ENCODE results near the gene LAPTM5.
"Not testable (repeated sequence)": the region's sequence is repeated elsewhere in the genome, so short reads cannot be mapped to it uniquely, and the experiment has no call there.

The LAPTM5 gene, protein sequence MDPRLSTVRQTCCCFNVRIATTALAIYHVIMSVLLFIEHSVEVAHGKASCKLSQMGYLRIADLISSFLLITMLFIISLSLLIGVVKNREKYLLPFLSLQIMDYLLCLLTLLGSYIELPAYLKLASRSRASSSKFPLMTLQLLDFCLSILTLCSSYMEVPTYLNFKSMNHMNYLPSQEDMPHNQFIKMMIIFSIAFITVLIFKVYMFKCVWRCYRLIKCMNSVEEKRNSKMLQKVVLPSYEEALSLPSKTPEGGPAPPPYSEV

DNA sequence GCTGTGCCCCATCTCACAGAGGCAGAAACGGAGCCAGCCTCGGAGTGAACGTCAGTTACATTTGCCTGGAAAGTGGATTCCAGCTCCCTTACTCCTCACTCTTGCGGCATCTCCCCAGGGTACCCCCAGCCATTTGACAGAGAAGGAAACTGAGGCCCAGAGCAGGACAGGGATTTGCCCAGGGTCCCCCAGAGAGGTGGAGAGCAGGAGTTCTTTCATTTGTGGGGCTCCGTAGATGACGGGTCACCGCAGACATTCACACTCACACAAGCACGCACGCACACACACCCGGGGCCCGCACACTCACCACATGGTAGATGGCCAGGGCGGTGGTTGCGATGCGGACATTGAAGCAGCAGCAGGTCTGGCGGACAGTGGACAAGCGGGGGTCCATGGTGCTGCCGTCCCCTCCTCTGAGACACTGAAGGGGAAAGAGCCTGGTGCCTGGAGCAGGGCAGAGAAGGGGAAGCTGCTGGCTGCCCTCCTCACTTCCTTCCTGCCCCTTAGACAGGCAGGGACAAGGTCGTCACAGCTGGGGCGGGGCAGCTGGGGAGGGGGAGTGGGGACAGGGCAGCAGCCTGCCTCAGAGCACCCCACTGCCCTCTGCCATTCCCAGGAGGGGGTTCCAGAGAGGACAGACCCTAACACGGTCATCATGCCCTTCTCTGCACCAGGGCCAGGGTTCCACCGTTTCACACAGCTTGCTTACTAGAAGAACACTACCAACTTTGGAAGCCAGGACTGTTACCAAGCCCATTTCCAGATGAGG is at the start of gene LAPTM5:
Gene LAPTM5 (minus strand): TSS at position 423 of the 769 bp plus-strand sequence. CDS start 29 bp downstream, at position 394.
- DNase-seq = no peak

DNA sequence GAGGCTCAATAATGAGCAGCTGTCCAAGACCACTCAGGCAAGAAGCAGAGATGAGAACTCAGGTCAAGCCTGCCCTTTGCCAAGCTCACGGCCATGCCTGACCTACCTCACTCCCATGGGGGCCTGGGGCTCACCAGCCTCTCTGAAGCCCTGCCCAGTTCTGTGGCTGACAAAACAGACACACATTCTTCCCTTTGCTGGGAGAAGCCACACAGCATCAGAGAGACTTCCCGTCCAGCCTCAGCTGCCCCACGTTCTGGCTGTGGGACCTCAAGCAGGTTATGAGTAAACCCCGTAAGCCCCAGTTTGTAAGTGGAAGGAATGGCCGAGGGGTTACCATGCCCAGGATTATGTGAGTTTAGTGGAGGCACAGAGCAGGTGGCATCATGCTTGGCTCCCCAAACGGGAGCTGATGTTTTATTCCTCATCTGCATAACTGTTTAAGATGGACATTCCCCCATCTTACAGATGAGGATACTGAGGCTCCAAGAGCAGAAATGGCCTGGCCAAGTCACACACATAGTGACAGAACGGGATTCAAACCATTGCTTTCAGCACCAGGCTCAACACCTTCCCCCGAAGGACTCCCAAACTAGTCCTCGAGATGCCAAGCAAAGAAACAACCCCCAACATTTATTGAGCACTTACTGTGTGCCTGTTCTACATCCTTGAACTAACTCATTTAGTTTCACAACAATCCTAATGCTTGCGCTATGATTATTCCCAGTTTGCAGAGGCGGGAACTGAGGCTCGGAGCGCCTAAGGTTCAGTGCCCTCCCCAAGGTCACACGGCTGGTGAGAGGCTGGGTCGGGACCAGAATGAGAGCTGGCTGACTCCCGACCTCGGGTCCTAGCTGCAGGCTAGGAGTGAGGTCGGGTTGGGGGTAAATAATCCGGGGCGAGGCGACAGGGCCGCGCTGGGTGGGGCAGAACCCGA is 49.1 kb upstream of the LAPTM5 start:
- DNase-seq = no peak

DNA sequence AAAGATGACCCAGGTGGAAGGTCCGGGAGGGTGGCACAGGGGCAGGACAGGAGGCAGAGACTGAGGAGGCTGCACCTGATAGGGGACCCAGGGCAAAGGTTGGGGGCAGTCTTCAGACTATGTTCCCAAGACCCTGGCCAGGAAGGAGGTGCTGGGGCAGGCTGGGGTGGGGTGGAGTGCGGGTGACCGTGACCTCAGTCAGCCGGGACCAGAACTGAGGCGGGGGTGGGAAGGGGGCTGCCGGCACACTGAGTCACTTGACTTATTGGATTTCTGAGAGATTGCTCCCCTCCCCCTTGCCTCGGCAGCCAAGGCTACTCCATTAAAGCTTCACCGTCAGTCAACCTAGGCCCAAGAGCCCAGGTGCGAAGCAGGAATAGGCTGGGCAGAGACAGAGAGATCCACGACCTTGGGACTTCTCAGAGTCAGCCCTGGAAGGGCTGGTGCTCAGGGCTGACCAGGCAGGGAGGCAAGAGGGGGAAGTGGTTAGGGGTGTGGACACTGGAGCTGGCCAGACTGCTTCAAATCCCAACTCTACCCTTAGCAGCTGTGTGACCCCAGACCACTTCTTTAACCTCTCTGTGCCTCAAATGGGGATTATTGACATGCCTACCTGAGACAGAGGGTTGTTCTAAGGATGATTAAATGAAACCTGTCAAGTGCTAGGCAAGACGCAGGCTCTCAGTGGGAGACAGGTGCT is 47.9 kb upstream of the LAPTM5 start:
- no peak for DNase-seq

DNA sequence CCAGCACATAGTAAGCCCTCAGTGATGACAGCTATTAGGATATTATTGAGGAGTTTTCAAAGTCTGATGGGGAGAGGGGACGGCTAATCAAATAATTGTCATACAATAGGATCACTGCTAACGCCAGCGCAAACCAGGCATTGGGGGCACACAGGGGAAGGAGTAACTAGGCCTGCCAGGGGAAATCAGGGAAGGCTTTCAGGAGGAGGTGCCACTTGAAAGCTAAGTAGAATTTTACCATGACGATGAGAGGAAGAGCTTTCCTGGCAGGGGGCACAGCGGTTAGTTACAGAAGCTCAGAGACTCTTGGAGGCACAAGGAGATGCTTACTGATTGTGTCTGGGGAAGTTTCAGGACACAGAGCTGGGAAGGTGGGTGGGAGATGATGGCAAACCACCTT is 47.2 kb upstream of the LAPTM5 start:
- no peak for DNase-seq

DNA sequence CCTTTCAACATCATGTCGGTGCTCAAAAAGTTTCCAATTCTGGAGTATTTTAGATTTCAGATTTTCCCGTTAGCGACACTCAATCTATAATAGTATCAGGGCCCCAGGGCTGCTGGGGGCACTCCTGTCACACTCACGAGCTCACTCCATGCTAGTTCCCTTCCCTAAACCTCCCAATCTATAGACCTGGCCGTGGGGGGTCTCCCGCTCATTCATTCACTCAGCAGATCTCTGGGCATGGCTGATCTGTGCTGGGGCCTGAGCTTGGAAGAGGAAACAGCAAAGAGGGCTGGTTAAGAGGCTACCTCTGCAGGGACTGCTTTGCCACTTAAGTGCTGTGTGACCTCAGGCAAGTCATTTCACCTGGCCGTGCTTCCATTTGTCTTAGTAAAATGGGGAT is 46.8 kb upstream of the LAPTM5 start:
- DNase-seq = no peak

DNA sequence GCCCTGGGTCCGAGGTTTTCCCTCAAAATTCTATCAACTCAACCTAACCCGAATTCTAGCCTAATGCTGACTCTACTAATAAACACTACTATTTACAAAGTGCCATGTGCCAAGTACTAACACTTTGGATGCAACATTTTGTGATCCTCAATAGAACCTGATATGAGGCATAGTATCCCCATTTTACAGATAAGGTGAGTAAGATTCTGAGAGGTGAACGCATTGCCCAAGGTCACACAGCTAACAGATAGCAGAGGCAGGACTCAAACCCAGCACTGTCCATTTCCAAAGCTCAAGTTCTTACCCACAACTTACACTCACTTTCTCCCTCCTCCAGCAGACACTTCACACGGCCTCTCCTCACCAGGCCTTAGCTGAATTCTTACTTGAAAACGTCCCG is 46.0 kb upstream of the LAPTM5 start:
- no peak for DNase-seq

DNA sequence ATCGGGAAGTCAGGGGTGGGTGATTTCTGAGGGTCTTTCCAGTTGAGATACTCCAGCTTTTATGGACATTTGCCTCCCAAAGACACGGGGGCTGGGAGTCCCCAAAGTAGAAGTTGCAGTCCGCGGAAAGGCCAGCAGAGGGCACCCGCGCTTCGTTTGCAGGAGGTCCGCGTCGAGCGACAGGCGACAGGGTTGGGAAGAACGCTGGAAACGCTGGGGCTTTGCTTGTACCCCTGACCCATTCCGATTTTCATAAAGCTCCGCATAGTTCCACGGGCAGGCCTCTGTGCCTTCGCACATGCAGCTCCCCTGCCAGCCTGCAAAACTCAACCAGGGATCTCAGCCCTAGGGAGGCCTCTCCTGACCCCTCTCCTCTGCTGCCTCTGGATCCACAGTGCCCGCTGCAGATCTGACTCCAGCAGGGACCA is 44.2 kb upstream of the LAPTM5 start:
- peak; percentile 66 for DNase-seq

DNA sequence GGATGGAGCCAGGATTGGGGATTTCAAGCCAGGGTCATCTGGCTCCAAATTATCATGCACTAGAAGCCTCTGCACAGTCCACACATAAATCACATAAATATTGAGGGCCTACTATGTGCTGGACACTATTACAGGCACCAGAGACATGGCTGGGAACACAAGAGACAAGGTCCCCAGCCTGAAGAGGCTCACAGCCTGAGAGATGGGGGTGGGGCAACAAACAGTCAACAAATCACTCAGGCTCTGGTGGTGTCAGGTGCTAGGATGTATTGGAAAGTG is 41.6 kb upstream of the LAPTM5 start:
- DNase-seq = no peak

DNA sequence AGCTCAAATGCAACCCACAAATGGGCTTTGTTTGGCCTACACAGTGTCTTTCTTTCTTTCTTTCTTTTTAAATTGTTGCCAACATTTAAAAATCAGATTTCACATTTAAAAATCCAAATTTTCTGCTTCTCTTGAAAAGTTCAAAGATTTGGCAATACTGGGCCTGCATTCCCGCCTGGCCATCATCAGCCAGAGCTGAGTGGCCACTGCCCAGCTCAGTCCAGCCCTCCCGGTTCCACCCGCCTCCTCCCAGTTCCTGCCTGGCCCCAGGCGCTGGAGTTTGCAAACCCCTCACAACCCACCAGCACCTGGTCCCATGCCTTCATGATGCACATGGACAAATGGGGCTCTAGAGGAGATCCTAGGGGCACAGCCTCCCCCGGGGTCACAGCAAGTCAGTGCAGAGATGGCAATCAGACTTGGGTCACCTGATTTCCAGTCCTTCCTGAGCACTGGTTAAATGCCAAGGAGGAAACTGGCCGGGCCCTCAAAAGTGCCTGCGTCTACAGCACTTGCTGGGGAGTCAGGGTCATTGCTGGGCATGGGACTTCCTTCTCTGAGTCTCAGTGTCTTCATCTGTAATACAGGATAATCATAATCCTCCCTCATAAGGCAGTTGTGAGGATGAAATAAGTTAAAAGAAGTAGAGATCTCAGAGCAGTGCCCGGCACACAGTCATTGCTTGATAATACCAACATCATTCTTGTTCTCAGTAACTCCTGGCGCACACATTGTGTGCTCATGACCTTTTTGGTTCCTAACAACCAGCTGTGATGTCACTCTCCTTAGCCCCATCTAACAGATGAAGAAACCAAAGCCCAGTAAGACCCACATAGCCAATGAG is 41.0 kb upstream of the LAPTM5 start:
- no peak for DNase-seq

DNA sequence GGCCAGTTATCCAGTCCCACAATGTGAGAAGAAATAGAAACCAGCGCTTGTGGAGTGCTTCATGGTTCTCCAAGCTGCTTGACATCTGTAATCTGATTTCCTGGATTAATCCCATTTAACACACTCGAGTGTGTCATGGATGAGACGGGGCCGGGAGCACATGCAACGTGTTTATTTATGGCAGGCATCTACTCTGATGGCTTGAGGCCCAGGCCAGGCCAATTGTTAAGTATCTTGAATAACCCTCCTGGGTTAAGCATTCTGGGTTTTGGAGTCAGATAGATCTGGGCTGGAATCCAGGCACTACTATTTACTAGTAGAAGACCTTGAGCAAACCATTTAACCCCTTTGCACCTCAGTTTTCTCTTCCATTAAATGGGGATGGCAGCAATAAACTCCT is 37.5 kb upstream of the LAPTM5 start:
- no peak for DNase-seq

DNA sequence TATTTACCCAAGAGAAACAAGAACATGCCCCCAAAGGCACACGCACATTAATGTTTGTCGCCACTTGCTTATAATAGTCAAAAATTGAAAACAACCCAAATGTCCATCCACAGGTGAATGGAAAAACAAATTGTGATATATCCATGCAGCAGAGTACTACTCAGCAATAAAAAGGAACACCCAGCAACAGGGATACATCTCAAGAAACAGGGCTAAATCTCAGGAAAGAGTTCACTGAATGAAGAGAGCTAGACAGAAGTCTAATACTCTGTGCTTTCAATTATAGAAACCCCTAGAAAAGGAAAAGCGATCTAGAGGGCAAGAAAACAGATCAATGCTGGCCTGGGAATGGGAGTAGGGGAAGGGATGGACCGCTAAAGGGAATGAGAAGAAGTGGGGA is 36.7 kb upstream of the LAPTM5 start:
- no peak for DNase-seq

DNA sequence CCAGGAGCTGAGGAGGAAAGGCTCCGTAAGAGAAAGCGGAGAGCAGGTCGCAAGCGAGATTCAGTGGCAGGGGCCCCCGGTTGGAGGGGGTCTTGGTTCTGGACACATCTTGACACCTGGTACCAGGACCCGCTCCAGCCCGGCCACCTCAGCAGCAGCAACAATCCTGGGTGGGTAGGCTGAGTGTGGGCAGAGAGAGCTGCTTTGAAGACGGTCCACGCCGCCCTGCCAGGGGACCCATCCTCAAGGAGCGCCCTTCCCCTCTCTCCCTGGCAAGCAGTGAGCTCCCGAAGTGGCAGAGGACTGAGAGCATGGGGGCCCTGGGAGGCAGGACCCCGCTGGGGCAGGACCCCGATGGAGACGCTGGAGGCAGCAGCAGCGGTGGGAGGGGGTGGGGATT is 35.6 kb upstream of the LAPTM5 start:
- no peak for DNase-seq

DNA sequence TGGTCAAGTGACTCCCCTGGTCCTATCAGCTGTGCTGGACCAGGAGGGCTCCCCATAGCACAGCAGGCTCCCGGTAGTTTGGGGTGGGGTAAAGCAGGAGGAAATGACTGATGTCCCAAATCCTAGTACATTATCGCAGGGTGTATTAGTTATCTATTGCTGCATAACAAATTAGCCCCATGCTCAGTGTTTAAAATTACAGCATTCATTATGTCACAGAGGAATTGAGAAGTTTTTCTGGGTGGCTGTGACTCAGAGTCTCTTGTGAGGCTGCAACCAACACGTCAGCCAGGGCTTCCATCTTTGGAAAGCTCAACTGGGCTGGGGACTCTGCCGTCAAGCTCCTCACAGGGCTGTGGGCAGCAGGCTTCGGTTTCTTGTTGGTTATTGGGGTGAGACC is 34.3 kb upstream of the LAPTM5 start:
- DNase-seq = no peak

DNA sequence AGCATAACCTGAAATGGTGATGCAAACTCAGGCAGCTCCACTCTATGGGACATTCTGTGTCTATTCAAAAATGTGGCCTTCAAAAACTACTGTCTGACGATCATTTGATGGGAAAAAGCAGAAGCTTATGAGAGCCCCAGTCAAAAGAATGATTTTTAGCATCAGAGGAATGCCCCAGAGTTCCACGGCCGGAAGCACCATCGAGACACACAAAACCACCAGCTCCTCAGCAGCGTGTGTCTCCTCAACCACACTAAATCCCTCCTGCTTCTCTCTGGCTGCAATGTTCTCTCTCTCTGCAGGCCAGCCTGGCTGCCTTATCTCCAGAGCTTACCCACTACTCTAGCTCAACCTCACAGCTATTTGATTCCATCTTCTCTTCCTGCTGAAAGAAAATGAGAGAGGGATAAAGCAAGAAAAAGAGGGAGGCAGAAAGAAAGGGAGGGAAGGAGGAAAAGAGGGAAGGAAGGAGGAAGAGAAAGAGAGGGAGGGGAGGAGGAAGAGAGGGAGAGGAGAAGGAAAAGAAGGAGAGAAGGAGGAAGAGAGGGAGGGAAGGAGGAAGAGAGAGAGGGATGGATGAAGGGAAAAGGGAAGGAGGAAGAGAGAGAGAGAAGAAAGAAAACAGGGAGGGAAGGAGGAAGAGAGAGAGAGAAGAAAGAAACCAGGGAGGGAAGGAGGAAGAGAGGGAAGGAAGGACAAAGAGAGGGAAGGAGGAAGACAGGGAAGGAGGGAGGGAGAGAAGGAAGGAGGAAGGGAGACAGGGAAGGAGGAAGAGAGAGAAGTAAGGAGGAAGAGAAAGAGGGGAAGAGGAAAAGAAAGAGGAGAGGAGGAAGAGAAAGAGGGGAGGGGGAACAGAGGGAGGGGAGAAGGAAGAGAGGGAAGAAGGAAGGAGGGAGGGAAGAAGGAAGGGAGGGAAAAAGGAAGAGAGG is 33.5 kb upstream of the LAPTM5 start:
- DNase-seq = no peak

DNA sequence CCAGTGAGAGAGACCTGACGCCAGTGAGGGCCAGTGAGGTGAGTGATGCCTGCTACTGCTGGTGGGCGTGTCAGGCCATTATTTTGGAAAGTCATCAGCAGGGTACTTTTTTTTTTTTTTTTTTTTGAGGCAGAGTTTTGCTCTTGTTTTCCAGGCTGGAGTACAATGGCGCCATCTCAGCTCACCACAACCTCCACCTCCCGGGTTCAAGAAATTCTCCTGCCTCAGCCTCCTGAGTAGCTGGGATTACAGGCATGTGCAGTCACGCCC is 32.6 kb upstream of the LAPTM5 start:
- not testable (repeated sequence) for DNase-seq

DNA sequence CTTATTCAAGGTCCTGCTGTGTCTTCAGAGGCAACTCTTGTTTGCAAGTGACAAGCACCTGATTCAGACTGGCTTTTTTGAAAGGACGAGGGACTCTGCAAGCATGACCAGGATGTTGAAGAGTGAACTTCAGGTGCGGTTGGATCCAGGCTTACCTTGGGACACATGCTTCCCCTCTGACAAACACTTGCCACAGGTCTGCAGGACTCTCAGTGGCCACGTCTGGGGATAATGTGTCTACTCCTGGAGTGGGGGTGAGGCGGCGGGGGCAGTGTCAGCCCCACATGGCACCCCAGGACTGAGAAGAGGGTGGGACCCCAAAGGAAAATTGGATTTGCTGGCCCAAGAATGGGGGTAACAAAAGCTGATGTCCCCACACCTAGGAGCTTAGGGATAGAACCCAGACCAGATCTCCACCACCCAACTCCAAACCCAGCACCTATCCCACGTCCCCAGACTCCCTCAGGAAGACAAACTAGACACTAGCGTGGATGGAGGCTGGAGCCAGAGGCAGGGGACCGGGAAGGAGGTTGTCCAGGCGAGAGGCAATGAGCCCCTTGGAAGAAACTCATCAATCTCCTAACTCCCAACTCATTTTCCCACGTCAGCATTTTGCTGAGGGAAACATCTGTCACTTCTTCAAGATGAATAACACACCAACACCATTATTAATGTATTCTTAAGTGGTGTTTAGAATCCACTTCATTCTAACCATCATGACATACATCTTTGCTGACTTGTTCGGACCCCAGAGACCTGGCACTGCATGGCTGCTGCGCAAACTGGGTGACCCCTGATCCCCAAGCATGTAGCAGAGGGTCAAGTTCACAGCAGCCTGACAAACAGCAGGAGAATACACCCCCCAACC is 32.0 kb upstream of the LAPTM5 start:
- DNase-seq = no peak

DNA sequence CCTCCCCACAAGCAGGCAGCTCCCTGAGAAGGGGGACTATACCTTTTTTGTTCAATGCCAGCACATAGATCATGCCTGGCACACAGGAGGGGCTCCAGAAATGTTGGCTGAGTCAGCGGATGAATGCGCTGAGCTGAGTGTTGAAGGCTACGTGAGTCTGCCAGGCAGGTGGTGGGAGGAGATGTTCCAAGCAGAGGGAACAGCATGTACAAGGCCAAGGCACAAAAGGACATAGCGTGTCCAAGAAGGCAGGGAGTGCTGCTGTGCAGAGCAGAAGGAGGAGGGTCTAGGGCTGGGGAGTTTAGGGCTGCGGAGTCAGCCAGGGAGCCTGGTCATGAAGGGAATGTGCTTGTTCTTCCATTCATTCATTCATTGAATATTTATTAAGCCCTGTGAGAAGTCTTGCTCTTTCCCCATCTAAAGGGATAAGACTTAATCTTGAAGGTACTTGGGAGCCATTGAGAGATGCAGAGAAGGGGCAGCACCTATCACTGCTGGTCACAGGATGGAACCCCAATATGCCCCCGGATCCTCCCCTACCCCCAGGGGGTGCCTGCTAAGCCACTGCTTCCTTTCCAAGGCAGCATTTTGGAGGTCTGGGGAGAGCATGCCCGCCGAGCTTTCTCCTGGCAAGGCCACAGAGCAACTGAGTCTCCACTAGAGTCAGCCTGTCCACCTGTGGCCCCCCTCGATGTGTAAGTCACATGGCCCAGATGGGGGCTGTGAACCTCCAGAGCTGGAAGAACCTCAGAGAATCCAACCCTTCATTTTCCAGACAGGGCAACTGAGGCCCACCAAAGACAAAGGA is 31.2 kb upstream of the LAPTM5 start:
- DNase-seq = no peak

DNA sequence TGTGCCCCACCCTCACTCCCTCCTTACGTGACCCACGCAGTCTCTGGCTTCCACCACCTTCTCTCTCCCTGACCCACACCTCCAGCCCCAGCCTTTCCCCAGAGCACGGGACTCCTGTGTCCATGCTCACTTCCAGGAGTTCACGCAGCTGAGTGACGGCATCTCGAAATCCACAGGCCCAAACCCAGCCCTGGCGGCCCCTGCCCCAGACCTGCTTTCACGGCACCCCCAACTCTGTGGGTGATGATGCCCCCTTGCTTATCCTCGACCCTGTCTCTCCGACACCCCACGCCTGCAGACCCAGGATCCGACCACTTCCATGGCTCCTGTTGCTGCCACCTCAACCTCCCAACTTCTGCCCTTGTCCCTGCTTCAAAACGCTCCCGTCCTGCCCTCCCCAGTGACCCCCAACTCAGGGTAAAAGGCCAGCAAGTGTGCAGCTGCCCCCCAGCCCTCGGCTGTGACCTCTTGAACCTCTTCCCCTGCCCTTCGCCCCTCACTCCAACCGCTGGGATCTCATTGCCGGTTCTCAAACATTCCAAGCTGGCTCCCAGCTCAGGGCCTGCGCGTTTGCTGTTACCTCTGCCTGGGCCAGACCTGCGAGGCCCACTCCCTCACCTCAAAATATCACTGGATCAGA is 30.4 kb upstream of the LAPTM5 start:
- no peak for DNase-seq

DNA sequence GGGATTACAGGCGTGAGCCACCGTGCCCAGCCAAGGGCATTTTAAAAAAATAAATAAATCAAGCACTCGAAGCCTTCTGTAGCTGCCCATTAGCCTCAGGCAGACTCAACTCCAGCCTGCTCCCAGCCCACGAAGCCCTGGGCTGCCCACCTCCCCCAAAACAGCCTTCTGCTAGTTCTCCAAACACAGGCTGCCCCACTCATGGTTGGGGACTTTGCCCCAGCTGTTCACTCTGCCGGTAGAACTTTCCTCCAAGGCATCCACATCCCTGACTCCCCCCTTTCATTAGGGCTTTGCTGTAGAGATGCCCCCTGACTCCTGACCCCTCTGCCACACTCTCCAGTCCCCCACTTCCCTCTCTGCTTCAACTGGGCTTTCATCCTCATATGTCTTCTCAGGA is 29.7 kb upstream of the LAPTM5 start:
- no peak for DNase-seq
